Measurements from ENCODE around the gene PUS3. TPM values are rescaled to one million over a fixed set of nuclear protein-coding genes. Genes with fewer than 3 reads are reported as not detected.
"Not testable (repeated sequence)": the region's sequence is repeated elsewhere in the genome, so short reads cannot be mapped to it uniquely, and the experiment has no call there.

PUS3 gene
- total and polyA plus RNA-seq, 4 donors: 8.0 to 9.4 (median 8.5) TPM

GRCh38 chr11:125924384-125925007 lies 21.5 kb upstream of the PUS3 start:
- ATAC-seq (ENCODE audit: low FRiP score): no peak
- H3K9me3 ChIP-seq (ENCODE audit: control insufficient read depth, low read length): no peaks in the 10 kb centered on the region
- 88 to 93% methylated on average over 9 of the region's 9 CpGs for WGBS, 2 donors
- intact Hi-C loops (cut with DNase I): loop anchor here in 1 of 2 donors (1.0 kb wide), 1 partner anchor 270 kb away; no protein-coding TSS in a partner anchor
- no peaks in the 10 kb centered on the region for H3K36me3 ChIP-seq (ENCODE audit: control insufficient read depth in 1 of 2, insufficient read depth in 2 of 2, low read length in 1 of 2)
- H3K27me3 ChIP-seq (ENCODE audit: control insufficient read depth in 1 of 2, insufficient read depth in 2 of 2, low read length in 1 of 2): no peaks in the 10 kb centered on the region
- no peak for DNase-seq
- no peak overlapping the region for H3K4me3 ChIP-seq (ENCODE audit: low read length in 2 of 2)
- no peaks in the 10 kb centered on the region for H3K4me1 ChIP-seq (ENCODE audit: control insufficient read depth in 1 of 2, insufficient read depth in 2 of 2, low read length in 2 of 2)
- H3K27ac ChIP-seq (ENCODE audit: low read depth in 1 of 2, low read length in 2 of 2): no peak overlapping the region

GRCh38 chr11:125923633-125924032 lies 20.6 kb upstream of the PUS3 start:
- Histone ChIP-seq H3K4me1 (ENCODE audit: control insufficient read depth in 1 of 2, insufficient read depth in 2 of 2, low read length in 2 of 2) (no peaks in the 10 kb centered on the region), H3K4me3 (ENCODE audit: low read length in 2 of 2) (no peak overlapping the region), H3K27me3 (ENCODE audit: control insufficient read depth in 1 of 2, insufficient read depth in 2 of 2, low read length in 1 of 2) (no peaks in the 10 kb centered on the region), H3K9me3 (ENCODE audit: control insufficient read depth, low read length) (no peaks in the 10 kb centered on the region), H3K36me3 (ENCODE audit: control insufficient read depth in 1 of 2, insufficient read depth in 2 of 2, low read length in 1 of 2) (no peaks in the 10 kb centered on the region), H3K27ac (ENCODE audit: low read depth in 1 of 2, low read length in 2 of 2) (no peak overlapping the region)
- intact Hi-C loops (cut with DNase I): loop anchor here in 1 of 2 donors (2.0 kb wide), 1 partner anchor 271 kb away; no protein-coding TSS in a partner anchor
- DNase-seq: no peak
- ATAC-seq (ENCODE audit: low FRiP score): no peak
- WGBS, 2 donors: 91 to 93% methylated on average over 8 of the region's 8 CpGs

GRCh38 chr11:125923012-125923579 lies 20.1 kb upstream of the PUS3 start:
- DNase-seq: no peak
- 4% methylated on average over 8 of the region's 8 CpGs for WGBS, 2 donors
- no peaks in the 10 kb centered on the region for H3K9me3 ChIP-seq (ENCODE audit: control insufficient read depth, low read length)
- H3K4me3 ChIP-seq (ENCODE audit: low read length in 2 of 2): no peak overlapping the region
- H3K36me3 ChIP-seq (ENCODE audit: control insufficient read depth in 1 of 2, insufficient read depth in 2 of 2, low read length in 1 of 2): no peaks in the 10 kb centered on the region
- no peak overlapping the region for H3K27ac ChIP-seq (ENCODE audit: low read depth in 1 of 2, low read length in 2 of 2)
- no peaks in the 10 kb centered on the region for H3K4me1 ChIP-seq (ENCODE audit: control insufficient read depth in 1 of 2, insufficient read depth in 2 of 2, low read length in 2 of 2)
- no peaks in the 10 kb centered on the region for H3K27me3 ChIP-seq (ENCODE audit: control insufficient read depth in 1 of 2, insufficient read depth in 2 of 2, low read length in 1 of 2)
- peak; percentile 76 for ATAC-seq (ENCODE audit: low FRiP score)
- intact Hi-C loops (cut with DNase I): loop anchor here in 1 of 2 donors (2.0 kb wide), 1 partner anchor 272 kb away; no protein-coding TSS in a partner anchor

- no peak for DNase-seq
- 76 to 81% methylated on average over 3 of the region's 3 CpGs for WGBS, 2 donors
- ATAC-seq (ENCODE audit: low FRiP score): no peak
- Histone ChIP-seq H3K4me3 (ENCODE audit: low read length in 2 of 2) (no peak overlapping the region), H3K36me3 (ENCODE audit: control insufficient read depth in 1 of 2, insufficient read depth in 2 of 2, low read length in 1 of 2) (no peaks in the 10 kb centered on the region), H3K9me3 (ENCODE audit: control insufficient read depth, low read length) (no peaks in the 10 kb centered on the region), H3K27me3 (ENCODE audit: control insufficient read depth in 1 of 2, insufficient read depth in 2 of 2, low read length in 1 of 2) (no peaks in the 10 kb centered on the region), H3K4me1 (ENCODE audit: control insufficient read depth in 1 of 2, insufficient read depth in 2 of 2, low read length in 2 of 2) (no peaks in the 10 kb centered on the region), H3K27ac (ENCODE audit: low read depth in 1 of 2, low read length in 2 of 2) (no peak overlapping the region)
- intact Hi-C loops (cut with DNase I): loop anchor here in 1 of 2 donors (2.0 kb wide), 1 partner anchor 273 kb away; no protein-coding TSS in a partner anchor
Measured at GRCh38 chr11:125922156-125922555, 19.1 kb upstream of the PUS3 start.

GRCh38 chr11:125921042-125921441 lies 18.0 kb upstream of the PUS3 start:
- intact Hi-C loops (cut with DNase I): no loop called here
- WGBS, 2 donors: 71 to 77% methylated on average over 9 of the region's 9 CpGs
- ATAC-seq (ENCODE audit: low FRiP score) (no peak), DNase-seq (no peak)
- Histone ChIP-seq H3K9me3 (ENCODE audit: control insufficient read depth, low read length) (no peaks in the 10 kb centered on the region), H3K4me1 (ENCODE audit: control insufficient read depth in 1 of 2, insufficient read depth in 2 of 2, low read length in 2 of 2) (no peaks in the 10 kb centered on the region), H3K27me3 (ENCODE audit: control insufficient read depth in 1 of 2, insufficient read depth in 2 of 2, low read length in 1 of 2) (no peaks in the 10 kb centered on the region), H3K4me3 (ENCODE audit: low read length in 2 of 2) (no peak overlapping the region), H3K36me3 (ENCODE audit: control insufficient read depth in 1 of 2, insufficient read depth in 2 of 2, low read length in 1 of 2) (no peaks in the 10 kb centered on the region), H3K27ac (ENCODE audit: low read depth in 1 of 2, low read length in 2 of 2) (no peak overlapping the region)

GRCh38 chr11:125918140-125918840 lies 15.3 kb upstream of the PUS3 start:
- 79 to 81% methylated on average over 13 of the region's 13 CpGs for WGBS, 2 donors

GRCh38 chr11:125916683-125917347 lies 13.8 kb upstream of the PUS3 start:
- intact Hi-C loops (cut with DNase I): no loop called here
- no peak for DNase-seq

More at GRCh38 chr11:125918140-125918840, 15.3 kb upstream of the PUS3 start:
- Histone ChIP-seq H3K36me3 (ENCODE audit: control insufficient read depth in 1 of 2, insufficient read depth in 2 of 2, low read length in 1 of 2) (no peaks in the 10 kb centered on the region), H3K27me3 (ENCODE audit: control insufficient read depth in 1 of 2, insufficient read depth in 2 of 2, low read length in 1 of 2) (peaks cover 0 to 2% of the 10 kb centered on the region in 2 donors), H3K4me1 (ENCODE audit: control insufficient read depth in 1 of 2, insufficient read depth in 2 of 2, low read length in 2 of 2) (no peaks in the 10 kb centered on the region), H3K9me3 (ENCODE audit: control insufficient read depth, low read length) (no peaks in the 10 kb centered on the region), H3K4me3 (ENCODE audit: low read length in 2 of 2) (no peak overlapping the region), H3K27ac (ENCODE audit: low read depth in 1 of 2, low read length in 2 of 2) (no peak overlapping the region)
- no peak for ATAC-seq (ENCODE audit: low FRiP score)
- no peak for DNase-seq
- intact Hi-C loops (cut with DNase I): no loop called here

GRCh38 chr11:125914601-125915000 lies 11.6 kb upstream of the PUS3 start:
- intact Hi-C loops (cut with DNase I); H3K36me3 ChIP-seq (ENCODE audit: control insufficient read depth in 1 of 2, insufficient read depth in 2 of 2, low read length in 1 of 2); H3K4me3 ChIP-seq (ENCODE audit: low read length in 2 of 2); H3K27ac ChIP-seq (ENCODE audit: low read depth in 1 of 2, low read length in 2 of 2); DNase-seq; H3K27me3 ChIP-seq (ENCODE audit: control insufficient read depth in 1 of 2, insufficient read depth in 2 of 2, low read length in 1 of 2); H3K4me1 ChIP-seq (ENCODE audit: control insufficient read depth in 1 of 2, insufficient read depth in 2 of 2, low read length in 2 of 2); ATAC-seq (ENCODE audit: low FRiP score); H3K9me3 ChIP-seq (ENCODE audit: control insufficient read depth, low read length): not testable (repeated sequence)
- 81 to 88% methylated on average over 3 of the region's 3 CpGs for WGBS, 2 donors

More at GRCh38 chr11:125916683-125917347, 13.8 kb upstream of the PUS3 start:
- H3K4me1 ChIP-seq (ENCODE audit: control insufficient read depth in 1 of 2, insufficient read depth in 2 of 2, low read length in 2 of 2): no peaks in the 10 kb centered on the region
- 70 to 73% methylated on average over 12 of the region's 12 CpGs for WGBS, 2 donors
- no peaks in the 10 kb centered on the region for H3K36me3 ChIP-seq (ENCODE audit: control insufficient read depth in 1 of 2, insufficient read depth in 2 of 2, low read length in 1 of 2)
- ATAC-seq (ENCODE audit: low FRiP score): no peak
- no peak overlapping the region for H3K4me3 ChIP-seq (ENCODE audit: low read length in 2 of 2)
- H3K9me3 ChIP-seq (ENCODE audit: control insufficient read depth, low read length): no peaks in the 10 kb centered on the region
- H3K27ac ChIP-seq (ENCODE audit: low read depth in 1 of 2, low read length in 2 of 2): no peak overlapping the region
- peaks cover 0 to 2% of the 10 kb centered on the region in 2 donors for H3K27me3 ChIP-seq (ENCODE audit: control insufficient read depth in 1 of 2, insufficient read depth in 2 of 2, low read length in 1 of 2)

Data from aorta (tissue), 5 donors.